ENCODE results near the gene SCAF1. TPM values are rescaled to one million over a fixed set of nuclear protein-coding genes. Genes with fewer than 3 reads are reported as not detected.

Gene SCAF1
- polyA plus RNA-seq, 1 donor from 2014 or later = 11.9 TPM

GRCh38 chr19:49596954-49597702, 44.9 kb upstream of the SCAF1 start:
- no peak overlapping the region for H3K4me2 ChIP-seq (ENCODE audit: low read length)
- H3K36me3 ChIP-seq (ENCODE audit: insufficient read depth, low read length) = no peaks in the 10 kb centered on the region
- no peak overlapping the region for H3K9ac ChIP-seq (ENCODE audit: low read length)
- no peak overlapping the region for H2AFZ ChIP-seq (ENCODE audit: low read depth, low read length)
- no peaks in the 10 kb centered on the region for H3F3A ChIP-seq (ENCODE audit: insufficient read depth, low read length, poor library complexity, severe bottlenecking)
- H3K9me3 ChIP-seq (ENCODE audit: low read length) = no peaks in the 10 kb centered on the region
- TF ChIP-seq MXI1 (conservative IDR thresholded peaks at IDR 0.05; ENCODE audit: poor library complexity, severe bottlenecking) = no peak
- no peak for TF ChIP-seq EZH2 (IDR thresholded peaks at IDR 0.05; ENCODE audit: borderline replicate concordance, insufficient read depth, low read length, poor library complexity, severe bottlenecking)
- TF ChIP-seq POLR2AphosphoS5 (IDR thresholded peaks at IDR 0.05) = no peak
- TF ChIP-seq, protein P1, sequence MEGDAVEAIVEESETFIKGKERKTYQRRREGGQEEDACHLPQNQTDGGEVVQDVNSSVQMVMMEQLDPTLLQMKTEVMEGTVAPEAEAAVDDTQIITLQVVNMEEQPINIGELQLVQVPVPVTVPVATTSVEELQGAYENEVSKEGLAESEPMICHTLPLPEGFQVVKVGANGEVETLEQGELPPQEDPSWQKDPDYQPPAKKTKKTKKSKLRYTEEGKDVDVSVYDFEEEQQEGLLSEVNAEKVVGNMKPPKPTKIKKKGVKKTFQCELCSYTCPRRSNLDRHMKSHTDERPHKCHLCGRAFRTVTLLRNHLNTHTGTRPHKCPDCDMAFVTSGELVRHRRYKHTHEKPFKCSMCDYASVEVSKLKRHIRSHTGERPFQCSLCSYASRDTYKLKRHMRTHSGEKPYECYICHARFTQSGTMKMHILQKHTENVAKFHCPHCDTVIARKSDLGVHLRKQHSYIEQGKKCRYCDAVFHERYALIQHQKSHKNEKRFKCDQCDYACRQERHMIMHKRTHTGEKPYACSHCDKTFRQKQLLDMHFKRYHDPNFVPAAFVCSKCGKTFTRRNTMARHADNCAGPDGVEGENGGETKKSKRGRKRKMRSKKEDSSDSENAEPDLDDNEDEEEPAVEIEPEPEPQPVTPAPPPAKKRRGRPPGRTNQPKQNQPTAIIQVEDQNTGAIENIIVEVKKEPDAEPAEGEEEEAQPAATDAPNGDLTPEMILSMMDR (IDR thresholded peaks at IDR 0.05; ENCODE audit: poor library complexity, severe bottlenecking) = no peak
- TF ChIP-seq EP300 (conservative IDR thresholded peaks at IDR 0.05; ENCODE audit: poor library complexity, severe bottlenecking) = no peak
- no peak for TF ChIP-seq TAF1 (IDR thresholded peaks at IDR 0.05; ENCODE audit: low read depth)
- TF ChIP-seq SMC3 (conservative IDR thresholded peaks at IDR 0.05; ENCODE audit: poor library complexity) = no peak
- TF ChIP-seq, protein P2, sequence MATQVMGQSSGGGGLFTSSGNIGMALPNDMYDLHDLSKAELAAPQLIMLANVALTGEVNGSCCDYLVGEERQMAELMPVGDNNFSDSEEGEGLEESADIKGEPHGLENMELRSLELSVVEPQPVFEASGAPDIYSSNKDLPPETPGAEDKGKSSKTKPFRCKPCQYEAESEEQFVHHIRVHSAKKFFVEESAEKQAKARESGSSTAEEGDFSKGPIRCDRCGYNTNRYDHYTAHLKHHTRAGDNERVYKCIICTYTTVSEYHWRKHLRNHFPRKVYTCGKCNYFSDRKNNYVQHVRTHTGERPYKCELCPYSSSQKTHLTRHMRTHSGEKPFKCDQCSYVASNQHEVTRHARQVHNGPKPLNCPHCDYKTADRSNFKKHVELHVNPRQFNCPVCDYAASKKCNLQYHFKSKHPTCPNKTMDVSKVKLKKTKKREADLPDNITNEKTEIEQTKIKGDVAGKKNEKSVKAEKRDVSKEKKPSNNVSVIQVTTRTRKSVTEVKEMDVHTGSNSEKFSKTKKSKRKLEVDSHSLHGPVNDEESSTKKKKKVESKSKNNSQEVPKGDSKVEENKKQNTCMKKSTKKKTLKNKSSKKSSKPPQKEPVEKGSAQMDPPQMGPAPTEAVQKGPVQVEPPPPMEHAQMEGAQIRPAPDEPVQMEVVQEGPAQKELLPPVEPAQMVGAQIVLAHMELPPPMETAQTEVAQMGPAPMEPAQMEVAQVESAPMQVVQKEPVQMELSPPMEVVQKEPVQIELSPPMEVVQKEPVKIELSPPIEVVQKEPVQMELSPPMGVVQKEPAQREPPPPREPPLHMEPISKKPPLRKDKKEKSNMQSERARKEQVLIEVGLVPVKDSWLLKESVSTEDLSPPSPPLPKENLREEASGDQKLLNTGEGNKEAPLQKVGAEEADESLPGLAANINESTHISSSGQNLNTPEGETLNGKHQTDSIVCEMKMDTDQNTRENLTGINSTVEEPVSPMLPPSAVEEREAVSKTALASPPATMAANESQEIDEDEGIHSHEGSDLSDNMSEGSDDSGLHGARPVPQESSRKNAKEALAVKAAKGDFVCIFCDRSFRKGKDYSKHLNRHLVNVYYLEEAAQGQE (IDR thresholded peaks at IDR 0.05; ENCODE audit: borderline replicate concordance) = no peak
- no peak for TF ChIP-seq RAD21 (conservative IDR thresholded peaks at IDR 0.05)
- no peak overlapping the region for H3K4me3 ChIP-seq (ENCODE audit: low read length)
- peaks cover 27% of the 10 kb centered on the region for H3K79me2 ChIP-seq (replicated peaks; ENCODE audit: insufficient read depth, low read length)
- H3K9me2 ChIP-seq (ENCODE audit: insufficient read depth, low read length) = no peaks in the 10 kb centered on the region
- H3K27ac ChIP-seq (ENCODE audit: low read length) = no peak overlapping the region
- H4K20me1 ChIP-seq (ENCODE audit: insufficient read depth) = no peaks in the 10 kb centered on the region
- H3K27me3 ChIP-seq (ENCODE audit: insufficient read depth, low read depth, low read length) = no peaks in the 10 kb centered on the region

DNA sequence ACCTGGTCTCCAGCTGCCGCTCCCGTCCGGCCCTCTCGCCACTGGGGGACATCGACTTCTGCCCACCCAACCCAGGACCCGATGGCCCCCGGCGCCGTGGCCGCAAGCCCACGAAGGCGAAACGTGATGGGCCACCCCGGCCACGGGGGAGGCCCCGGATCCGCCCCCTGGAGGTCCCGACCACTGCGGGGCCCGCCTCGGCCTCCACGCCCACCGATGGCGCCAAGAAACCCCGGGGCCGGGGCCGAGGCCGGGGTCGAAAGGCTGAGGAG, 44.4 kb upstream of the SCAF1 start:
- no peaks in the 10 kb centered on the region for H3K9me2 ChIP-seq (ENCODE audit: insufficient read depth, low read length)
- no peaks in the 10 kb centered on the region for H3K9me3 ChIP-seq (ENCODE audit: low read length)
- no peaks in the 10 kb centered on the region for H3F3A ChIP-seq (ENCODE audit: insufficient read depth, low read length, poor library complexity, severe bottlenecking)
- H3K27ac ChIP-seq (ENCODE audit: low read length) = no peak overlapping the region
- H3K4me2 ChIP-seq (ENCODE audit: low read length) = no peak overlapping the region
- H3K9ac ChIP-seq (ENCODE audit: low read length) = no peak overlapping the region
- no peaks in the 10 kb centered on the region for H4K20me1 ChIP-seq (ENCODE audit: insufficient read depth)
- H3K79me2 ChIP-seq (replicated peaks; ENCODE audit: insufficient read depth, low read length) = peaks cover 27% of the 10 kb centered on the region
- no peak overlapping the region for H2AFZ ChIP-seq (ENCODE audit: low read depth, low read length)
- no peak overlapping the region for H3K4me3 ChIP-seq (ENCODE audit: low read length)
- no peaks in the 10 kb centered on the region for H3K36me3 ChIP-seq (ENCODE audit: insufficient read depth, low read length)
- TF ChIP-seq EP300 (conservative IDR thresholded peaks at IDR 0.05; ENCODE audit: poor library complexity, severe bottlenecking) = no peak
- TF ChIP-seq TAF1 (IDR thresholded peaks at IDR 0.05; ENCODE audit: low read depth) = no peak
- TF ChIP-seq MXI1 (conservative IDR thresholded peaks at IDR 0.05; ENCODE audit: poor library complexity, severe bottlenecking) = no peak
- TF ChIP-seq, protein P2 (IDR thresholded peaks at IDR 0.05; ENCODE audit: borderline replicate concordance) = no peak
- no peaks in the 10 kb centered on the region for H3K27me3 ChIP-seq (ENCODE audit: insufficient read depth, low read depth, low read length)
